CD4-positive, alpha-beta T cell (primary cell): ENCODE data around the gene HDAC5. TPM values are rescaled to one million over a fixed set of nuclear protein-coding genes. Genes with fewer than 3 reads are reported as not detected.

Experiments used
- ATAC-seq: fragments of 200-7000 bp; cut with Tn5 transposase; one replicate; pipeline ENCODE4 v1.10.0; 2022; ENCODE audit warnings: mild to moderate bottlenecking; ENCODE audit not compliant: poor library complexity
- CTCF ChIA-PET: fragments of 350-600 bp; sonication (Branson Sonifier 250); formaldehyde crosslinking; loops from one replicate; lab custom pipeline; 2021; ENCODE audit warnings: antibody characterized with exemption, inconsistent platforms; lab: Charles Lee
- POLR2A ChIA-PET: fragments of 350-600 bp; sonication (Branson Sonifier 250); formaldehyde crosslinking; loops from one replicate; lab custom pipeline; 2021; ENCODE audit warnings: antibody characterized with exemption, inconsistent platforms; lab: Charles Lee
- DNase-seq, 14 experiments: peaks; one replicate each; pipeline ENCODE4 v3.0.0-alpha.2; 2013 to 2020; ENCODE audit warnings: mixed read lengths in 2 of 14
- H3K27ac ChIP-seq, 2 donors: one replicate each; pipeline versions ENCODE4 v1.5.1 to v1.7.0; 2013; ENCODE audit warnings: low read length in 2 of 2, low read depth in 1 of 2, mild to moderate bottlenecking in 1 of 2
- H3K27me3 ChIP-seq, 2 experiments: 1 replicate in 1 of 2; 2 replicates in 1 of 2; pipeline versions ENCODE4 v1.6.1 to v1.7.0; 2013; ENCODE audit warnings: low read length in 2 of 2, control low read depth in 1 of 2, mild to moderate bottlenecking in 1 of 2, moderate library complexity in 1 of 2; ENCODE audit not compliant: insufficient read depth in 2 of 2, control insufficient read depth in 1 of 2
- H3K36me3 ChIP-seq: one replicate; pipeline ENCODE4 v1.6.1; 2013; ENCODE audit warnings: low read length, control low read depth; ENCODE audit not compliant: insufficient read depth
- H3K4me1 ChIP-seq: one replicate; pipeline ENCODE4 v1.6.1; 2013; ENCODE audit warnings: low read length, control low read depth; ENCODE audit not compliant: insufficient read depth
- H3K4me3 ChIP-seq: one replicate; pipeline ENCODE4 v1.5.1; 2013; ENCODE audit warnings: mild to moderate bottlenecking, low read length, moderate library complexity
- H3K9me3 ChIP-seq, 2 experiments: 1 replicate in 1 of 2; 2 replicates in 1 of 2; pipeline versions ENCODE4 v1.6.1 to v1.7.0; 2013; ENCODE audit warnings: low read length in 2 of 2, mild to moderate bottlenecking in 2 of 2, control low read depth in 1 of 2, moderate library complexity in 1 of 2; ENCODE audit not compliant: control insufficient read depth in 1 of 2, insufficient read depth in 1 of 2
- H3K27ac Mint-ChIP-seq: one replicate; pipeline ENCODE4 v1.8.0; 2020; ENCODE audit warnings: mixed read lengths
- H3K27me3 Mint-ChIP-seq: one replicate; pipeline ENCODE4 v1.8.0; 2021; ENCODE audit warnings: mixed read lengths
- H3K36me3 Mint-ChIP-seq: one replicate; pipeline ENCODE4 v1.8.0; 2021; ENCODE audit warnings: low read depth, mixed read lengths
- H3K4me1 Mint-ChIP-seq: one replicate; pipeline ENCODE4 v1.8.0; 2021; ENCODE audit warnings: low read depth, mixed read lengths
- H3K4me3 Mint-ChIP-seq: one replicate; pipeline ENCODE4 v1.8.0; 2020; ENCODE audit warnings: mild to moderate bottlenecking, mixed read lengths
- H3K9me3 Mint-ChIP-seq: one replicate; pipeline ENCODE4 v1.8.0; 2020; ENCODE audit warnings: mixed read lengths
- CTCF ChIP-seq: fragments of 200-600 bp; IDR thresholded peaks from one replicate; pipeline ENCODE4 v1.8.0; 2022; ENCODE audit warnings: antibody characterized with exemption, mild to moderate bottlenecking
- intact Hi-C, 2 experiments: fragments of 100-400 bp; cut with DNase I in 1 of 2; cut with micrococcal nuclease in 1 of 2; formaldehyde crosslinking; loops; one replicate each; pipeline versions ENCODE4 v1.15.1 to v1.9.0; 2023 to 2025; cut with DNase I, micrococcal nuclease
- total RNA-seq, 174 experiments: library from RNA in 2 of 174; stranded (reverse) in 2 of 174; gene quantifications; one replicate each; pipeline ENCODE4 v1.2.3 and lab custom pipeline; 2021 to 2026

Gene HDAC5
- total RNA-seq, 2 experiments from 2014 or later, result 92.0 to 92.5 TPM

GRCh38 chr17:44115585-44116415, 7.6 kb downstream of the HDAC5 start:
- no peak overlapping the region for H3K27ac Mint-ChIP-seq
- POLR2A ChIA-PET, result no interaction called here
- no peaks in the 10 kb centered on the region for H3K27me3 ChIP-seq

GRCh38 chr17:44113868-44114840, 9.3 kb downstream of the HDAC5 start:
- H3K9me3 Mint-ChIP-seq, result no peaks in the 10 kb centered on the region
- peaks cover 19% of the 10 kb centered on the region for H3K36me3 Mint-ChIP-seq
- H3K4me1 Mint-ChIP-seq, result peaks cover 45% of the 10 kb centered on the region
- peak overlapping the region; percentile 28 for H3K27ac Mint-ChIP-seq
- intact Hi-C loops, result no loop called here
- peaks cover 37% of the 10 kb centered on the region for H3K36me3 ChIP-seq
- DNase-seq (no peak), ATAC-seq (no peak)
- CTCF ChIA-PET, result interaction anchor here (1.2 kb wide), 1 partner anchor 16 kb away, joined by 4 read pairs; no protein-coding TSS in a partner anchor
- H3K4me3 Mint-ChIP-seq, result no peak overlapping the region
- no peaks in the 10 kb centered on the region for H3K27me3 ChIP-seq
- H3K4me1 ChIP-seq, result peaks cover 36% of the 10 kb centered on the region
- no peak for TF ChIP-seq CTCF
- no peaks in the 10 kb centered on the region for H3K9me3 ChIP-seq
- H3K27me3 Mint-ChIP-seq, result no peaks in the 10 kb centered on the region
- POLR2A ChIA-PET, result interaction anchor here (1.6 kb wide), 1 partner anchor 9 kb away, joined by 4 read pairs; the partner anchor contains the start of gene HDAC5
- no peak overlapping the region for H3K4me3 ChIP-seq
- H3K27ac ChIP-seq, result no peak overlapping the region

More at GRCh38 chr17:44115585-44116415, 7.6 kb downstream of the HDAC5 start:
- Mint-ChIP-seq H3K27me3 (no peaks in the 10 kb centered on the region), H3K36me3 (peaks cover 19% of the 10 kb centered on the region), H3K4me1 (peaks cover 59% of the 10 kb centered on the region), H3K4me3 (no peak overlapping the region), H3K9me3 (no peaks in the 10 kb centered on the region)
- Histone ChIP-seq H3K9me3 (no peaks in the 10 kb centered on the region), H3K27ac (no peak overlapping the region), H3K4me3 (no peak overlapping the region), H3K4me1 (peaks cover 40% of the 10 kb centered on the region), H3K36me3 (peaks cover 30% of the 10 kb centered on the region)
- TF ChIP-seq CTCF, result peak; percentile 43
- CTCF ChIA-PET, result interaction anchor here (0.6 to 1.2 kb wide), 5 partner anchors 19 to 172 kb away, joined by 3 to 5 read pairs (median 3); no protein-coding TSS in a partner anchor
- ATAC-seq (no peak), DNase-seq (peak in 4 of 14 experiments; percentile 16 to 48 (median 34))
- intact Hi-C loops, result no loop called here

- Histone ChIP-seq H3K9me3 (no peaks in the 10 kb centered on the region), H3K36me3 (peaks cover 42% of the 10 kb centered on the region), H3K4me1 (peaks cover 30% of the 10 kb centered on the region), H3K27ac (no peak overlapping the region), H3K4me3 (no peak overlapping the region), H3K27me3 (no peaks in the 10 kb centered on the region)
- Mint-ChIP-seq H3K4me1 (peaks cover 38% of the 10 kb centered on the region), H3K9me3 (no peaks in the 10 kb centered on the region), H3K36me3 (peaks cover 16% of the 10 kb centered on the region), H3K27me3 (no peaks in the 10 kb centered on the region), H3K4me3 (no peak overlapping the region), H3K27ac (peak overlapping the region; percentile 28)
- CTCF ChIA-PET, result no interaction called here
- POLR2A ChIA-PET, result interaction anchor here (1.6 kb wide), 1 partner anchor 10 kb away, joined by 4 read pairs; the partner anchor contains the start of gene HDAC5
- DNase-seq, result no peak
- no peak for ATAC-seq
- intact Hi-C loops, result no loop called here
- no peak for TF ChIP-seq CTCF
These were observed 10.1 kb downstream of the HDAC5 start for GRCh38 chr17:44113382-44113781.
